Endothelial cell (in vitro differentiated cells): ENCODE measurements around the gene BTNL9. TPM values are rescaled to one million over a fixed set of nuclear protein-coding genes. Genes with fewer than 3 reads are reported as not detected.
"Not testable (repeated sequence)": the region's sequence is repeated elsewhere in the genome, so short reads cannot be mapped to it uniquely, and the experiment has no call there.

ENCODE experiments used
- DNase-seq: peaks from one replicate; pipeline ENCODE4 v3.0.0; 2021; ENCODE audit warnings: low spot score
- H3K27ac Mint-ChIP-seq: one replicate; pipeline ENCODE4 v1.8.0; 2021; ENCODE audit warnings: mixed read lengths, inconsistent platforms; ENCODE audit not compliant: unreplicated experiment
- H3K27me3 Mint-ChIP-seq: one replicate; pipeline ENCODE4 v1.8.0; 2021; ENCODE audit warnings: mild to moderate bottlenecking, moderate library complexity, mixed read lengths, inconsistent platforms; ENCODE audit not compliant: unreplicated experiment
- H3K36me3 Mint-ChIP-seq: one replicate; pipeline ENCODE4 v1.8.0; 2021; ENCODE audit warnings: mild to moderate bottlenecking, low read depth, mixed read lengths, inconsistent platforms; ENCODE audit not compliant: unreplicated experiment
- H3K4me1 Mint-ChIP-seq: one replicate; pipeline ENCODE4 v1.8.0; 2021; ENCODE audit warnings: mild to moderate bottlenecking, mixed read lengths, inconsistent platforms; ENCODE audit not compliant: unreplicated experiment
- H3K4me3 Mint-ChIP-seq: one replicate; pipeline ENCODE4 v1.8.0; 2021; ENCODE audit warnings: mild to moderate bottlenecking, mixed read lengths, inconsistent platforms; ENCODE audit not compliant: unreplicated experiment
- H3K9me3 Mint-ChIP-seq: one replicate; pipeline ENCODE4 v1.8.0; 2021; ENCODE audit warnings: mixed read lengths, inconsistent platforms; ENCODE audit not compliant: unreplicated experiment
- CTCF ChIP-seq: fragments of 200-600 bp; sonication (generic); IDR thresholded peaks from one replicate; pipeline ENCODE4 v1.5.0; 2021; ENCODE audit warnings: antibody characterized with exemption; ENCODE audit not compliant: unreplicated experiment
- total RNA-seq: library from RNA; stranded (reverse); fragmentation: NEBNext Ultra II Directional; extraction: Animal tissue kit (Norgen Biotek cat#: 25700); gene quantifications from one replicate; pipeline ENCODE4 v1.2.1, GENCODE V29; 2021; ENCODE audit not compliant: unreplicated experiment

Gene BTNL9
- total RNA-seq, 1 donor from 2014 or later: 24.3 TPM

GRCh38 chr5:181098762-181099601 is 58.9 kb downstream of the BTNL9 start:
- TF ChIP-seq CTCF: no peak
- DNase-seq: no peak

GRCh38 chr5:181099602-181100086 is 59.6 kb downstream of the BTNL9 start:
- TF ChIP-seq CTCF: no peak
- H3K27me3 Mint-ChIP-seq: peaks cover 14% of the 10 kb centered on the region
- H3K27ac Mint-ChIP-seq: peak overlapping the region; percentile 43
- no peaks in the 10 kb centered on the region for H3K9me3 Mint-ChIP-seq
- no peaks in the 10 kb centered on the region for H3K36me3 Mint-ChIP-seq
- peaks cover 6% of the 10 kb centered on the region for H3K4me1 Mint-ChIP-seq
- no peak for DNase-seq
- H3K4me3 Mint-ChIP-seq: no peak overlapping the region

More at GRCh38 chr5:181098762-181099601, 58.9 kb downstream of the BTNL9 start:
- H3K4me1 Mint-ChIP-seq: peaks cover 2% of the 10 kb centered on the region
- H3K36me3 Mint-ChIP-seq: no peaks in the 10 kb centered on the region
- no peaks in the 10 kb centered on the region for H3K9me3 Mint-ChIP-seq
- peaks cover 12% of the 10 kb centered on the region for H3K27me3 Mint-ChIP-seq
- no peak overlapping the region for H3K4me3 Mint-ChIP-seq
- H3K27ac Mint-ChIP-seq: no peak overlapping the region

- no peaks in the 10 kb centered on the region for H3K9me3 Mint-ChIP-seq
- peaks cover 6% of the 10 kb centered on the region for H3K4me1 Mint-ChIP-seq
- no peak overlapping the region for H3K27ac Mint-ChIP-seq
- no peak for DNase-seq
- TF ChIP-seq CTCF: no peak
- peaks cover 17% of the 10 kb centered on the region for H3K27me3 Mint-ChIP-seq
- peak overlapping the region; percentile 47 for H3K4me3 Mint-ChIP-seq
- no peaks in the 10 kb centered on the region for H3K36me3 Mint-ChIP-seq
Observed at GRCh38 chr5:181100121-181100875, 60.2 kb downstream of the BTNL9 start.

- not testable (repeated sequence) for DNase-seq, H3K4me1 Mint-ChIP-seq, H3K36me3 Mint-ChIP-seq, H3K4me3 Mint-ChIP-seq, H3K9me3 Mint-ChIP-seq, H3K27ac Mint-ChIP-seq
- peaks cover 18% of the 10 kb centered on the region for H3K27me3 Mint-ChIP-seq
Observed at GRCh38 chr5:181101030-181101641, 61.1 kb downstream of the BTNL9 start.

- peaks cover 18% of the 10 kb centered on the region for H3K27me3 Mint-ChIP-seq
- H3K36me3 Mint-ChIP-seq, H3K27ac Mint-ChIP-seq, DNase-seq, H3K4me1 Mint-ChIP-seq, H3K4me3 Mint-ChIP-seq, H3K9me3 Mint-ChIP-seq: not testable (repeated sequence)
Observed at GRCh38 chr5:181101930-181102674, 62.0 kb downstream of the BTNL9 start.

GRCh38 chr5:181104259-181104568 is 64.1 kb downstream of the BTNL9 start:
- H3K4me1 Mint-ChIP-seq, H3K9me3 Mint-ChIP-seq, H3K4me3 Mint-ChIP-seq, H3K27ac Mint-ChIP-seq, H3K36me3 Mint-ChIP-seq, DNase-seq: not testable (repeated sequence)
- H3K27me3 Mint-ChIP-seq: peaks cover 16% of the 10 kb centered on the region

- not testable (repeated sequence) for H3K36me3 Mint-ChIP-seq, H3K4me3 Mint-ChIP-seq, DNase-seq, H3K27ac Mint-ChIP-seq, H3K4me1 Mint-ChIP-seq, H3K9me3 Mint-ChIP-seq
- H3K27me3 Mint-ChIP-seq: peaks cover 11% of the 10 kb centered on the region
Observed at GRCh38 chr5:181104606-181105390, 64.7 kb downstream of the BTNL9 start.
